Liver (tissue), 3 donors: ENCODE results near the gene SNX9.

Experiments used
- ATF3 ChIP-seq: IDR thresholded peaks from 2 replicates; pipeline ENCODE4 v1.6.1; 2016; ENCODE audit warnings: antibody characterized with exemption
- CTCF ChIP-seq: fragments of 150-350 bp; IDR thresholded peaks from 2 replicates; pipeline ENCODE4 v1.5.1; 2017; ENCODE audit warnings: improper control_type of control experiment, low read depth, low read length; ENCODE audit not compliant: missing input control
- EGR1 ChIP-seq, 2 donors: IDR thresholded peaks; 2 replicates each; pipeline ENCODE4 v1.6.1; 2016 to 2018; ENCODE audit warnings: antibody characterized with exemption in 2 of 2, low read depth in 2 of 2
- GABPA ChIP-seq, 2 donors: IDR thresholded peaks in 1 of 2; conservative IDR thresholded peaks in 1 of 2; 2 replicates each; pipeline ENCODE4 v1.6.1; 2016; ENCODE audit warnings: antibody characterized with exemption in 2 of 2, mild to moderate bottlenecking in 1 of 2, moderate library complexity in 1 of 2
- JUND ChIP-seq, 2 donors: IDR thresholded peaks; 2 replicates each; pipeline ENCODE4 v1.6.1; 2016; ENCODE audit warnings: antibody characterized with exemption in 2 of 2
- MAX ChIP-seq: IDR thresholded peaks from 2 replicates; pipeline ENCODE4 v1.6.1; 2016; ENCODE audit warnings: antibody characterized with exemption
- NR2F2 ChIP-seq: IDR thresholded peaks from 2 replicates; pipeline ENCODE4 v1.6.1; 2016; ENCODE audit warnings: antibody characterized with exemption
- RAD21 ChIP-seq, 2 donors: IDR thresholded peaks; 2 replicates each; pipeline ENCODE4 v1.6.1; 2016; ENCODE audit warnings: antibody characterized with exemption in 2 of 2, mild to moderate bottlenecking in 2 of 2
- REST ChIP-seq: IDR thresholded peaks from 2 replicates; pipeline ENCODE4 v1.6.1; 2016; ENCODE audit warnings: antibody characterized with exemption, mild to moderate bottlenecking
- RXRA ChIP-seq, 2 donors: IDR thresholded peaks; 2 replicates each; pipeline ENCODE4 v1.6.1; 2017 to 2018; ENCODE audit warnings: antibody characterized with exemption in 2 of 2, mild to moderate bottlenecking in 1 of 2
- SP1 ChIP-seq: IDR thresholded peaks from 2 replicates; pipeline ENCODE4 v1.6.1; 2018; ENCODE audit warnings: antibody characterized with exemption, mild to moderate bottlenecking
- TAF1 ChIP-seq: conservative IDR thresholded peaks from 2 replicates; pipeline ENCODE4 v1.6.1; 2016; ENCODE audit warnings: antibody characterized with exemption, mild to moderate bottlenecking
- ZBTB33 ChIP-seq: IDR thresholded peaks from 2 replicates; pipeline ENCODE4 v1.6.1; 2016; ENCODE audit warnings: antibody characterized with exemption
- donor health status: healthy.
- donor health status: healthy.

- no peak for TF ChIP-seq CTCF
- TF ChIP-seq SP1: no peak
- no peak for TF ChIP-seq RAD21 (IDR thresholded peaks at IDR 0.05)
- TF ChIP-seq RXRA (IDR thresholded peaks at IDR 0.05): no peak
- TF ChIP-seq REST: no peak
- TF ChIP-seq GABPA (IDR thresholded peaks at IDR 0.05 in 1 of 2, conservative IDR thresholded peaks at IDR 0.05 in 1 of 2): no peak
- TF ChIP-seq TAF1: no peak
- no peak for TF ChIP-seq ZBTB33
- no peak for TF ChIP-seq EGR1 (IDR thresholded peaks at IDR 0.05; ENCODE audit: low read depth in 2 of 2)
- TF ChIP-seq MAX: no peak
- no peak for TF ChIP-seq ATF3
- TF ChIP-seq JUND (IDR thresholded peaks at IDR 0.05): no peak
- no peak for TF ChIP-seq NR2F2
These were observed 85.6 kb downstream of the SNX9 start for GRCh38 chr6:157908369-157909281.
